GM11168 (cell line): ENCODE measurements around the gene WDR74.
"Not testable (repeated sequence)": the region's sequence is repeated elsewhere in the genome, so short reads cannot be mapped to it uniquely, and the experiment has no call there.

Experiments
- in situ Hi-C: fragments of 300-500 bp; cut with MboI; formaldehyde crosslinking; loops from one replicate; pipeline ENCODE4 v1.12.0; 2022; ENCODE audit warnings: low sequenced_read_pairs; ENCODE audit not compliant: unreplicated experiment

Gene WDR74

GRCh38 chr11:62839050-62839945, at the start of gene WDR74:
TSS of gene WDR74 (minus strand) at chr11:62839590. CDS start at chr11:62839570, 20 bp downstream.
- in situ Hi-C loops = no loop called here

- in situ Hi-C loops = no loop called here
Observed at GRCh38 chr11:62889126-62889483, 49.7 kb upstream of the WDR74 start.

- in situ Hi-C loops = no loop called here
Observed at GRCh38 chr11:62888406-62888805, 49.0 kb upstream of the WDR74 start.

- in situ Hi-C loops = no loop called here
Observed at GRCh38 chr11:62885137-62885750, 45.9 kb upstream of the WDR74 start.

- in situ Hi-C loops = no loop called here
Observed at GRCh38 chr11:62883673-62884072, 44.3 kb upstream of the WDR74 start.

- in situ Hi-C loops = no loop called here
Observed at GRCh38 chr11:62882788-62883501, 43.6 kb upstream of the WDR74 start.

GRCh38 chr11:62882431-62882749, 43.0 kb upstream of the WDR74 start:
- in situ Hi-C loops = no loop called here

- in situ Hi-C loops = no loop called here
Observed at GRCh38 chr11:62881579-62882430, 42.4 kb upstream of the WDR74 start.

- in situ Hi-C loops = no loop called here
Observed at GRCh38 chr11:62880803-62881578, 41.6 kb upstream of the WDR74 start, which contains the start of gene SLC3A2. TSS of gene SLC3A2 (plus strand) at chr11:62880896. CDS start at chr11:62881024, 128 bp downstream.

- in situ Hi-C loops = no loop called here
Observed at GRCh38 chr11:62880231-62880802, 40.9 kb upstream of the WDR74 start.

GRCh38 chr11:62879235-62879978, 40.0 kb upstream of the WDR74 start:
- in situ Hi-C loops = no loop called here

- in situ Hi-C loops = no loop called here
Observed at GRCh38 chr11:62876712-62877111, 37.3 kb upstream of the WDR74 start.

GRCh38 chr11:62875698-62876478, 36.5 kb upstream of the WDR74 start:
- in situ Hi-C loops = no loop called here

- in situ Hi-C loops = no loop called here
Observed at GRCh38 chr11:62874851-62875250, 35.5 kb upstream of the WDR74 start.

- in situ Hi-C loops = no loop called here
Observed at GRCh38 chr11:62865635-62866034, 26.2 kb upstream of the WDR74 start.

GRCh38 chr11:62863687-62864335, 24.4 kb upstream of the WDR74 start:
- in situ Hi-C loops = no loop called here

GRCh38 chr11:62861564-62862192, 22.3 kb upstream of the WDR74 start:
- in situ Hi-C loops = not testable (repeated sequence)
